ENCODE results near the gene ZNF585A.
"Not testable (repeated sequence)": the region's sequence is repeated elsewhere in the genome, so short reads cannot be mapped to it uniquely, and the experiment has no call there.

Gene ZNF585A

DNA sequence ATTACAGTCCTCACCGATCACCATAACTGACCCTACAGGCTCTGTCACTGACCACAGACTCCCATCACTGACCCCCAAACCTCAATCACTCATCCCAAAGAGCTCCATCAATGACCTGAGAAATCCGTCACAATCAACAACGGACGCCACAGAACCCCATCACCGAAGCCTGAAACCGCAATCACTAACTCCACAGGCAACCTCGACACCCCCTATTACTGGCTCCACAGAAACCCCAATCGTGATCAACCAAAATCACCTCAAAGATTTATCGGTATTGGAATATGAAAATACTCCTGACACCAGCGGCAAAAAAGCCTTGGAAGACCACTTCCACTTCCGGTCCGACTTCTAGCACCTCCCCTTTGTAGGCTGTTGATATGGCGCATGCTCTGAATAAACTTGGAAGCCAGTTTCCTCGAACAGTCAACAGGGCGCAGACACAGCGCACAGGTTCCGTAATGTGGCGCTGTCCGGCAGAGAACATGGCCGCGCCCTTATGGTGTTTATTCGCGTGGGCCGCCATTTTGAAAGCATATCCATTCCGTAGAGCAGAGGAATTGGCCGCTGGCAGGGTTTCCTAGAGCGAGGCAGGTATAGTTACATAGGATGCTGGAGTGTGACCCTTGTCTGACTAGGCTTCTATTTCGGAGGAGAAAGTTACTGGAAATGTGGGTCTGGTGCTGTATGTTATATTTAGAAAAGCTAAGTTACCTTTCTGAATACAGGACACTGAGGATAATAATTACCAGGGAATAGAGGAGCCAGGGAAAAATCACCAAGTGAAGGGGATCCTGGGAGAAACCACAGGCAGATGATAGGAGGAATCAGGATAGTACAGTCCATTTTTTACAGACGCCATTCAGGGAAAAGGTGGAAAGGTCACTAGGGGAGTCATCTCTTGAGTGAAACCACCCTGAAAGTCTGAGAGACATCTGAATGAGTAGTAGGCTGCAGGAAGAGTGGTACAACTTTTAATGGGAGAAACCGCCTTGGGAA lies at the start of gene ZNF585A:
Gene ZNF585A, minus strand, starts transcription at position 328 of the 999 bp plus-strand sequence. CDS start 2,785 bp downstream, outside the sequence.
- no peak within 1 kb of the TSS for H3K4me3 Mint-ChIP-seq
- peaks cover 4% of the 10 kb centered on the region for H3K4me1 Mint-ChIP-seq (ENCODE audit: low read depth)
- no peaks in the 10 kb centered on the region for H3K27me3 Mint-ChIP-seq
- H3K9me3 Mint-ChIP-seq (ENCODE audit: low read depth) = peaks cover 31% of the 10 kb centered on the region
- H3K36me3 Mint-ChIP-seq = peaks cover 26% of the 10 kb centered on the region
- H3K27ac Mint-ChIP-seq = no peak within 1 kb of the TSS

DNA sequence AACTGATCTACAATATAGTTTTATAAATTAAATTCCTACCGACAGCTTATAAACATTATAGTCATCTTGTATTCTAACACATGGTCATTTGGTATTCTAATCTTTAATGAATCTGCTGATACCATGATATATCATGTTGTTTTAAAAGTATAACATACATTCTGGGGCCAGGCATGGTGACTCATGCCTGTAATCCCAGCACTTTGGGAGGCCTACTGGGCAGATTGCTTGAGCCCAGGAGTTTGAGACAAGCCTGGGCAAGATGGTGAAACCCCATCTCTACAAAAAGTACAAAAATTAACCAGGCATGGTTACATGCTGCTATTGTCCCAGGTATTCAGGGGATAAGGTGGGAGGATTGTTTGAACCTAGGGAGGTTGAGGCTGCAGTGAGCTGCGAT lies 48.6 kb upstream of the ZNF585A start:
- H3K4me1 Mint-ChIP-seq (ENCODE audit: low read depth) = peaks cover 34% of the 10 kb centered on the region
- H3K27me3 Mint-ChIP-seq = no peaks in the 10 kb centered on the region
- peaks cover 10% of the 10 kb centered on the region for H3K9me3 Mint-ChIP-seq (ENCODE audit: low read depth)
- H3K27ac Mint-ChIP-seq = no peak overlapping the region
- no peak overlapping the region for H3K4me3 Mint-ChIP-seq
- H3K36me3 Mint-ChIP-seq = peaks cover 37% of the 10 kb centered on the region

DNA sequence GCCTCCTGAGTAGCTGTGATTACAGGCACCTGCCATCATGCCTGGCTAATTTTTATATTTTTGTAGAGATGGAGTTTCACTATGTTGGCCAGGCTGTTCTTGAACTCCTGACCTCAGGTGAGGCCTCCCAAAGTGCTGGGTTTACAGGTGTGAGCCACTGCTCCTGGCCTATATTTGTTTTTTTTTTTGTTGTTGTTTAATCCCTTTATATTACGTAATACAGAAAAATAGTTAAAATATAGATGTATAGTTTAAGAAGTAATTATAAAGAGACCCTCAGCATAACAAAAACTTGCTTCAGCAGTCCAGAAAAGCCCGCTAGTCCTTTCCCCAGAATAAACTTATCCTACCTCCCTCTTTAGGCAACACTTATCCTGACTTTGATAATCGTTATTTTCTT lies 47.9 kb upstream of the ZNF585A start:
- Mint-ChIP-seq H3K4me3 (no peak overlapping the region), H3K9me3 (ENCODE audit: low read depth) (peaks cover 7% of the 10 kb centered on the region), H3K36me3 (peaks cover 35% of the 10 kb centered on the region), H3K4me1 (ENCODE audit: low read depth) (peaks cover 34% of the 10 kb centered on the region), H3K27ac (no peak overlapping the region), H3K27me3 (no peaks in the 10 kb centered on the region)

DNA sequence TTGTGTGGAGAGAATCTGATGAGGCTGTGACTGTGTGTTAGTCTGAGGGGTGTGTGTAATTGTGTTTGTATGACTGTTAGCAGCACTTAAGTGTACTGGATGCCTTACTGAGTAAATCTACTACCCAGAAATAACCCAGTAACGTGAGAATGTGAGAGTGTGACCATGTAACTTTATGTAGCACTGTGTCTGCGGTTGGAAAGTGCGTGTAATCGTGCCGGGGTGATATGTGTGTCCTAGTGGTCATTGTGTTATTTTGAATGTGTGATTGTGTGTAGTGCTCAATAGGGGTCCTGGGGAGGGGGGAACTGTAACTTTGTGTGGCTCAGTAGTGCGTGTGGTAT lies 46.1 kb upstream of the ZNF585A start:
- Mint-ChIP-seq H3K27me3 (no peaks in the 10 kb centered on the region), H3K4me1 (ENCODE audit: low read depth) (peaks cover 34% of the 10 kb centered on the region), H3K4me3 (peak overlapping the region; percentile 96), H3K9me3 (ENCODE audit: low read depth) (peaks cover 7% of the 10 kb centered on the region), H3K36me3 (peaks cover 33% of the 10 kb centered on the region), H3K27ac (peak overlapping the region; percentile 94)

DNA sequence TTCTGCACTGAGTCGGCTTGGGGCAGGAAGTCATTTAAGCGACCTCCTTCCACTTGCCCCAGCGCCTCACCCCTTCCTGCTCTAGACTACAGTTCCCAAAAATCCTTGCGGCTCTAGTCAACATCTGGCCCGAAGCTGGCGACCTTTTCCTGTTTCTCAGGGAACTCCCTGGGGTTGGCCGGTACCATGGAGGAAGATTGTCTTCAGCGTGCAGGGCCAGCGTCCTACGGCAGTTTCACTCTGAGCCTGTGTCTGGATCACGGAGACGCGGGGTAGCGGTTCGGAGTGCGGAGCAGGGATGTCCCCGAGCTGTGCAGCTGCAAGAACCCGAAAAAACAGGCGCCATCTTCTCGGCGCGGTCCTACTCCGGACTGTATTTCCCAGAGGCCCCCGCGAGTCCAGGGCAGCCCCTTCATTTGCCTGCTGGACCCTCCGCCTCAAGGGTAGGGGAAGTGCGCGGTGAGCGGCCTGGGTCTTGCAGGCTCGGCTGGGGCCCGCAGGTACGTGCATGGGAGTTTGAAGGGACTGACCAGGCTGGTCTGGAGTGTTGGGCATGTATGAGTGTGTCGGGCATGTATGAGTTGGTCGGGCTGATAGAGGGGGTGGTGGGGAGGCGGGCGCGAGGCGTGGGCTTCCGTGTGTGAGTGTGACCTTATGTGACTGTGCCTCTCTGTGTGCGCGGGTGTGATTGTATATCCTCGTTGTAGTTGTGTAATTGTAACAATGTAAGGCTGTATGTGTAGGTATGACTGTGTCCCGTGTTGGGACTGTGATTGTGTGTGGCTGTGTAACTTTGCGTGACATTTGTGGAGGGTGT lies 45.5 kb upstream of the ZNF585A start, which contains the start of gene ZNF383:
Gene ZNF383, plus strand, starts transcription at position 440 of the 817 bp plus-strand sequence. CDS start 12,240 bp downstream, outside the sequence.
- Mint-ChIP-seq H3K27me3 (no peaks in the 10 kb centered on the region), H3K4me3 (peak within 1 kb of the TSS; percentile 96), H3K9me3 (ENCODE audit: low read depth) (peaks cover 5% of the 10 kb centered on the region), H3K36me3 (peaks cover 30% of the 10 kb centered on the region), H3K4me1 (ENCODE audit: low read depth) (peaks cover 33% of the 10 kb centered on the region), H3K27ac (peak within 1 kb of the TSS; percentile 94)

DNA sequence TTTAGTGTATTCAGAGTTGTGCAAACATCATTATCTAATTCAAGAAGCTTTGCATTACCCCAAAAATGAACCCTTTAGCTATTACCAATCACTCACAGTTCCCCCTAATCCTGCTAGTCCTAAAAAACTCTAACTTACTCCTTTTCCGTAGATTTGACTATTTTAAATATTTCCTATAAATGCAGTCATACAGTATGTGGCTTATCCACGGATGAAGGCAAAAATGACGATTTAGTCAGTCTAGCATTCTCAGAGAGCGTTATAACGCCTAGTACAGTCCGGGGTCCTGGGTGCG lies 44.9 kb upstream of the ZNF585A start:
- Mint-ChIP-seq H3K27me3 (no peaks in the 10 kb centered on the region), H3K4me3 (peak overlapping the region; percentile 96), H3K36me3 (peaks cover 25% of the 10 kb centered on the region), H3K9me3 (ENCODE audit: low read depth) (no peaks in the 10 kb centered on the region), H3K27ac (peak overlapping the region; percentile 94), H3K4me1 (ENCODE audit: low read depth) (peaks cover 33% of the 10 kb centered on the region)

DNA sequence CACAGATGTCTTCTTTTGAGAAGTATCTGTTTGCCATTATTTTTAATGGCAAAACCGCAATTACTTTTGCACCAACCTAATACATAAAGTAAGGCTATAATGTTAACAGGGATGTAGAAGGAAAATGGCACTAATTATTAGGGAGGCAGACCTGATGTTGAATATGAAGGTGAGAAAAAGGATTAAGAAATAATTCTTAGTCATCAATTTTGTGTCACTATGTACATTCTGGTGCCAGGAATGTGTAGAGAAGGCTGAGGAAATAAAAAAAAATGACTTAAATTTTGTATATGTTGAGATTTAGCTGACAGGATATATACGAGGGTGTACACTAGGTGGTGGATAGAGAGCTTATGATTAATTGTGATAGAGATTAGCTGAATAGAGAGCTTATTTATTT lies 25.3 kb upstream of the ZNF585A start:
- H3K9me3 Mint-ChIP-seq (ENCODE audit: low read depth) = peaks cover 10% of the 10 kb centered on the region
- no peaks in the 10 kb centered on the region for H3K27me3 Mint-ChIP-seq
- no peak overlapping the region for H3K27ac Mint-ChIP-seq
- peaks cover 34% of the 10 kb centered on the region for H3K36me3 Mint-ChIP-seq
- no peak overlapping the region for H3K4me3 Mint-ChIP-seq
- no peaks in the 10 kb centered on the region for H3K4me1 Mint-ChIP-seq (ENCODE audit: low read depth)

DNA sequence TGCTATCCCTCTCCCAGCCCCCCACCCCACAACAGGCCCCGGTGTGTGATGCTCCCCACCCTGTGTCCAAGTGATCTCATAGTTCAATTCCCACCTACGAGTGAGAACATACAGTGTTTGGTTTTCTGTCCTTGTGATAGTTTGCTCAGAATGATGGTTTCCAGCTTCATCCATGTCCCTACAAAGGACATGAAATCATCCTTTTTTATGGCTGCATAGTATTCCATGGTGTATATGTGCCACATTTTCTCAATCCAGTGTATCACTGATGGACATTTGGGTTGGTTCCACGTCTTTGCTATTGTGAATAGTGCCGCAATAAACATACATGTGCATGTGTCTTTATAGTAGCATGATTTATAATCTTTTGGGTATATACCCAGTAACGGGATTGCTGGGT lies 24.6 kb upstream of the ZNF585A start:
- not testable (repeated sequence) for H3K4me1 Mint-ChIP-seq (ENCODE audit: low read depth); H3K27ac Mint-ChIP-seq; H3K27me3 Mint-ChIP-seq; H3K4me3 Mint-ChIP-seq
- Mint-ChIP-seq H3K36me3 (peaks cover 33% of the 10 kb centered on the region), H3K9me3 (ENCODE audit: low read depth) (peaks cover 12% of the 10 kb centered on the region)

DNA sequence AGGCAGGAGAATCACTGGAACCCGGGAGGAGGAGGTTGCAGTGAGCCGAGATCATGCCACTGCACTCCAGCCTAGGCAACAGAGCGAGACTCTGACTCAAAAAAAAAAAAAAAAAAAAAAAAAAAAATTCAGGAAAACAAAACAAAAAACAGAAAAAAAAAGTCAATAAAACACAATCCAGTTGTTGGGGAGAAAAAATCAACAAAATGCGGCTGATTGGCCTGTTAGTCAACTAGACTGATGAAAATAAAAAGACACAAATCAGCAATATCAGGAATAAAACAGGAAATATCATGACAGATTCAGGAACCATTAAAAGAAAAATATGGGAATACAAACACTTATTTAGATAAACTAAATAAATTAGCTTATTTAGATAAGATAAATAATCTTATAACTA lies 22.8 kb upstream of the ZNF585A start:
- H3K27ac Mint-ChIP-seq; H3K27me3 Mint-ChIP-seq; H3K4me3 Mint-ChIP-seq; H3K4me1 Mint-ChIP-seq (ENCODE audit: low read depth): not testable (repeated sequence)
- Mint-ChIP-seq H3K36me3 (peaks cover 37% of the 10 kb centered on the region), H3K9me3 (ENCODE audit: low read depth) (peaks cover 18% of the 10 kb centered on the region)

DNA sequence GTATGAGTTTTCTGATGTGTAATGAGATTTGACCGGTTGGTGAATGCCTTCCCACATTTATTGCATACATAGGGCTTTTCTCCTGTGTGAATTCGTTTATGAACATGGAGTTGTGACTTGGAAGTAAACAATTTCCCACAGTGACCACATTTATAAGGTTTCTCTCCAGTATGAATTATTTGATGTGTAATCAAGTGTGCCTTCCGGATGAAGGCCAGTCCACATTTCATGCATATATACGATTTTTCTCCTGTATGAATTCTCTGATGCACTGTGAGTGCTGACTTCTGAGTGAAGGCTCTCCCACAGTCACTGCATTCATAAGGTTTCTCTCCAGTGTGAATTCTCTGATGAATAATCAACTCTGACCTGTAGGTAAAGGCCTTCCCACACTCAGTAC lies 13.6 kb upstream of the ZNF585A start:
- not testable (repeated sequence) for H3K4me3 Mint-ChIP-seq; H3K4me1 Mint-ChIP-seq (ENCODE audit: low read depth); H3K27ac Mint-ChIP-seq; H3K27me3 Mint-ChIP-seq
- peaks cover 22% of the 10 kb centered on the region for H3K9me3 Mint-ChIP-seq (ENCODE audit: low read depth)
- peaks cover 60% of the 10 kb centered on the region for H3K36me3 Mint-ChIP-seq

DNA sequence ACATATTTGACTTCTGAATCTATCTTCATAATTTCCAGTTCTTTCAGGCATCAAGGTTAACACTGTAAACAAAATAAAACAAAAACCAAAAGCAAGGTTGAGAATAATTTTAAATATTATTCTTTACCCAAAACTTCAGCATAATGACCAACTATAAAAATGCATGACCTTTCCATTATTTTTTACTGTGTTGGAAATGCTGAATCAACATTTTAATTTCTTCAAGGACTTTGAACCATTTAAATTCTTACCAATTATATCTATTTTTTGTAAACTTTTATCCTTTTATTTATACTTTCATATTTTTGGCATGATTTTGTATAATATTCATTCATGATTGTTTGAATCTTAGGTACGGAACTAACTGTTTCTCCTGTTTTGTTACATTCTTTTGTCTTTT lies 6.9 kb downstream of the ZNF585A start:
- Mint-ChIP-seq H3K4me1 (ENCODE audit: low read depth) (no peaks in the 10 kb centered on the region), H3K27ac (no peak overlapping the region), H3K4me3 (no peak overlapping the region), H3K27me3 (no peaks in the 10 kb centered on the region), H3K9me3 (ENCODE audit: low read depth) (peaks cover 24% of the 10 kb centered on the region), H3K36me3 (peaks cover 54% of the 10 kb centered on the region)

DNA sequence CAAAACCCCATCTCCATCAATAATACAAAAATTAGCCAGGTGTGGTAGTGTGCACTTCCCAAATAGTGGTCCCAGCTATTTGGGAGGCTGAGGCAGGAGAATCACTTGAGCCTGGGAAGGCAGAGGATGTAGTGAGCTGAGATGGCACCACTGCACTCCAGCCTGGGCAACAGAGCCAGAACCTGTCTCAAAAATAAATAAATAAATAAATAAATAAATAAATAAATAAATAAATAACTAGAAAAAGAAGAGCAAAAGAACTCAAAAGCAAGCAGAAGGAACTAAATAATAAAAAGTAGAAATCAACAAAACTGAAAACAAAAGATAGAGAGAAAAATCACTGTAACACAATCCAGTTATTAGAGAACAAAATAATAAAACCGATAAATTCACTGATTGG lies 12.3 kb downstream of the ZNF585A start:
- peaks cover 23% of the 10 kb centered on the region for H3K9me3 Mint-ChIP-seq (ENCODE audit: low read depth)
- no peaks in the 10 kb centered on the region for H3K27me3 Mint-ChIP-seq
- H3K4me1 Mint-ChIP-seq (ENCODE audit: low read depth) = no peaks in the 10 kb centered on the region
- H3K27ac Mint-ChIP-seq = no peak overlapping the region
- no peak overlapping the region for H3K4me3 Mint-ChIP-seq
- H3K36me3 Mint-ChIP-seq = peaks cover 58% of the 10 kb centered on the region

DNA sequence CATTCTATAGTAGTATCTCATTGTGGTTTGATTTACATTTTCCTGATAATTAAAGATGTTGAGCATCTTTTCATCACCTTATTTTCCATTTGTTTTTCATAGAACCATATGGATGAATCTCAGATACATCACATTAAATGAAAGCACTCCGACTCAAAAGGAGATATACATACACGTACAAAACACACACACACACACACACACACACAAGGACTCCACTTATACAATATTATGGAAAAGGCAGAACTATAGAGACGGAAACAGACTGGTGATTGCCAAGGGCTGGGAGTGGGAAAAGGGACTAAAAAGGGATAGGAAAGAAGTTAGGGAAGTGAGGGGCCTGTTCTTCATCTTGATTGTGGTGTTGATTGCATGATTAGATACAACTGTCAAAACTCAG lies 24.3 kb downstream of the ZNF585A start:
- Mint-ChIP-seq H3K27ac (no peak overlapping the region), H3K4me3 (no peak overlapping the region), H3K36me3 (peaks cover 62% of the 10 kb centered on the region), H3K9me3 (ENCODE audit: low read depth) (peaks cover 41% of the 10 kb centered on the region), H3K27me3 (no peaks in the 10 kb centered on the region), H3K4me1 (ENCODE audit: low read depth) (no peaks in the 10 kb centered on the region)

DNA sequence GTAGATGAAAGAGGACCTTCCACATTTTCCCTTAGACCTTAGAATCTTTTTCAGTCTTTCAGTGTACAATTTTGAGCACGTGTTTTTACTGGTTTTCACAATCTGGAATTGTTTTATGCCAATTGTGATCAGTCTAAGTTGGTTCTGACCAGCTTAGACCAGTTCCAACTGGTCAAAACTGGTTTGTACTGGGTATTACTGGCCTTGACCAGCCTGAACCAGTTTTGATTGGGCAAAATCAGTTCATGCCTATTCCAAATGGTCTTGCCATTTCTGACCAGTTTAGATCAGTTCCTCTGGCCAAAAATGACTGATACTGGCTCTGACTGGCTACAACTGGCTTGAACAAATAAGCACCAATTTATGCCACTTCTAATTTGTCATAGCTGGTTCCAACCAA lies 36.4 kb downstream of the ZNF585A start:
- Mint-ChIP-seq H3K9me3 (ENCODE audit: low read depth) (peaks cover 35% of the 10 kb centered on the region), H3K4me1 (ENCODE audit: low read depth) (no peaks in the 10 kb centered on the region), H3K27ac (no peak overlapping the region), H3K27me3 (no peaks in the 10 kb centered on the region), H3K36me3 (peaks cover 39% of the 10 kb centered on the region), H3K4me3 (no peak overlapping the region)

DNA sequence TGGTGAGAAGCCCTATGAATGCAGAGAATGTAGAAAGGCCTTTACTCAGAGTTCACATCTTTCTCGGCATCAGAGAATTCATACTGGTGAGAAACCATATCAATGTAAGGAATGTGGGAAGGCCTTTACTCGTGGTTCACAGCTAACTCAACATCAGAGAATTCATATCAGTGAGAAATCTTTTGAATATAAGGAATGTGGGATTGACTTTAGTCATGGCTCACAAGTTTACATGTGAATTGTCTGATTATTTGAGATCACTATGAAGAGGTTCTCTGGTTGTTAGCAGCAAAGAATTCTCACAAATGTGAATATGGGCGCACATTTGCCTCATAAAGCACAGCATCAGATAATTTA lies 43.7 kb downstream of the ZNF585A start:
- Mint-ChIP-seq H3K27me3 (no peaks in the 10 kb centered on the region), H3K4me3 (no peak overlapping the region), H3K27ac (no peak overlapping the region), H3K9me3 (ENCODE audit: low read depth) (peaks cover 42% of the 10 kb centered on the region), H3K4me1 (ENCODE audit: low read depth) (no peaks in the 10 kb centered on the region), H3K36me3 (peaks cover 67% of the 10 kb centered on the region)

Measured in activated naive CD8-positive, alpha-beta T cell (primary cell).